HG03521 (cell line): Measurements from ENCODE around the gene PACRG.

ENCODE experiments used
- ATAC-seq: cut with Tn5 transposase; IDR thresholded peaks from one replicate; pipeline ENCODE4 v1.9.1; 2021; ENCODE audit warnings: mild to moderate bottlenecking, moderate library complexity; ENCODE audit not compliant: unreplicated experiment

The PACRG gene

DNA sequence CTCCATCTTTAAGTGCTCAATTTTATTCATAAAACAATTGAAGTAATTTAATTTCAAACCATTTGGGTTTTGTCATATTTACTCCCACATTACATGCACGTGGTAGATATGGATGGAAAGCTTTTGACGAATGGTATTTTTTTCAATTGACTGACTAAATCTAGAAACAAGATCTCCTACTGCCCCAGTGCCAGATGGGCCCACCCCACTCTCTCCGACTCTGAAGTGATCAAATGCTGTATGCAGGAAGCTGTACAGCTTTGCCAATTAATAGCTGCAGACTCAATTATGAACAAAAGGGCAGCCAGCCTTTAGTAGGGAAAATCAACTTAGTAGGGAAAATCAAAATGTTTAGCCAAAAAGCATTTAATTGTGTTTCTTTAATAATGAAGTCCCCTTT, 46.2 kb downstream of the PACRG start:
- ATAC-seq: no peak

DNA sequence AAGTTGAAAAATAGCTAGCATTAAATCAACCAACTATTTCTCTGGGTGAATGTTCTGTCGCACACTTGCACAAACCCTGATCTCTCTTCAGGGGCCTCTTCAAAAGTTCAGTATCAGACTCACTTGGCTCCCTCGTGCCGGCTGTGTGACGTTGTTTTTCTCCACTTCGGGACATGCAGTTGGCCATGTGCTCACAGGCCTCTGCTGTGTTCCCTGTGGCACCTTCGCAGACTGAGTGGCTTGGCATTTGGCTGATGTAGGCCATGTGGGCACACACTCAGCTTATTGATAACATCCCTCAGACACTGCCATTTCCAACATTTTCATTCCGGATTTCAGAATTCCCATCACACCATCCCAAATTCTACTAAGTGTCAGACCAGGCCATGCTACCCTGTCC, 49.3 kb downstream of the PACRG start:
- ATAC-seq: no peak

DNA sequence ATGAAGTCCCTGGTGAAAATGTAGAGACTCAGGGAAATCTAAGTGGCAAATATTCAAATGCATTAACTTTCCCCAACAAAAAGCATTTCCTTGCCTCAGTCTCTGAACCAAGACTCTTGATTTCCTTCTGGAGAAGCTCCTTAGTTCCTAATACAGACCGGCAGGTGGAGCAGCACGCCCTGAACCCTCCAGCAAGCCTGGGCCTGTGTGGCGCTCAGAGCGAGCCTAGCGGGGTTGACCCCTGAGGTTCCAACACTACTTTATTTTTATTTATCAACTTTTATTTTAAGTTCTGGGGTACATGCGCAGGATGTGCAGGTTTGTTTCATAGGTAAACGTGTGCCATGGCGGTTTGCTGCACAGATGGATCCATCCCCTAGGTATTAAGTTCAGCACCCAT, 50.8 kb downstream of the PACRG start:
- no peak for ATAC-seq

DNA sequence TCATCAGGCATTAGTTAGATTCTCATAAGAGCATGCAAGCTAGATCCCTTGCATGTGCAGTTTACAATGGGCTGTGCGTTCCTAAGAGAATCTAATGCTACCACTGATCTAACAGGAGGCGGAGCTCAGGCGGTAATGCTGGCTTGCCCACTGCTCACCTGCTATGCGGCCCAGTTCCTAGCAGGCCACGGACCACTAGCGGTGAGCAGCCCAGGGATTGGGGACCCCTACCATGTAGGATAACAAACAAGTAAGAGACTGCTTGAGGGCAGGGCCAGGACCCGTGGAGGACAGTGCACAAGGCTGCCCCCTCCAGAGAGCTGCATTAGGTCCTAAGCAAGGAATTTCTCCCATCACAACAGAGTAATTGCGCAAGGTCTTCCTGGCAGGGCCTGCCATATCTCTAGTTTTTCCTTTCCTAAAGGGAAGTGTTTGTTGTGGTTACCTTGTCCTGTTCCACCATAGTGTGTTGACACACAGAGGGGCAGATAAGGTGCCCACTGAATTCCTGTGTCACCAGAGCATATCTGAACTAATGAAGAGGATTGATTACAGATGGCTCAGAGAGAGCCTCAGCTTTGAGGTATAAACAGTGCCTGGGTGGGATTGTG, 58.0 kb downstream of the PACRG start:
- no peak for ATAC-seq

DNA sequence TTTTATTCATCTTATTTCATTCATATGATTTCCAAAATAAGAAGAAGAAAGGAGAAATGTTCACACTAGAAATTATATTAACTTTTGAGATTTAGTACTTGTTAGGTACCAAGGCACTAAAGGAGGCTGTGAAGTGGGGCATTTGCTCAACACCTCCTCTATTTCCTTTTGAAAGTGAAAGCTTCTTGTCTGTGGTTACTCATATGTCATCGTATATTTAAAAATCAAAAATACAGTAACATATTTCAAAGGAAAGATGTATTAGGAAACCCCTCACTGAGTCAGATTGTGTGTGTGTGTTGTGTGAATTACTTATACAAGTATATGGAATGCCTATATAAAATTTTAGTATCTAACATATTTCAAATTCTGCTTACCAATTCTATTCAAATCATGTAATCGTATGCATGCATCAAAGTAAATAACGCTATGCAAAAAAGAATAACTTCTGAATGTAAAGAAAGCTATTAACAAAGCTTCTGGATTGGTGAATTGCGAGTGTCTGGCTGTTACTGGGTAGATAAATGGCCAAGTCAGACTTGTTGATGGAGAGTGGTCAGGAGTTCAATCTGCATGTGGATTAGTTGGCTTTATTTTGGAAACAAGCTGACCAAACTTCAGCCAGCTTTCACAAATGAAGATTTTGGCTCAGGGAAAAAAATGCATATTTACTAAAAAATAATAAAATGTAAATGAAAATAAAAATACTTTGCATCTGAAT, 70.9 kb downstream of the PACRG start:
- no peak for ATAC-seq

DNA sequence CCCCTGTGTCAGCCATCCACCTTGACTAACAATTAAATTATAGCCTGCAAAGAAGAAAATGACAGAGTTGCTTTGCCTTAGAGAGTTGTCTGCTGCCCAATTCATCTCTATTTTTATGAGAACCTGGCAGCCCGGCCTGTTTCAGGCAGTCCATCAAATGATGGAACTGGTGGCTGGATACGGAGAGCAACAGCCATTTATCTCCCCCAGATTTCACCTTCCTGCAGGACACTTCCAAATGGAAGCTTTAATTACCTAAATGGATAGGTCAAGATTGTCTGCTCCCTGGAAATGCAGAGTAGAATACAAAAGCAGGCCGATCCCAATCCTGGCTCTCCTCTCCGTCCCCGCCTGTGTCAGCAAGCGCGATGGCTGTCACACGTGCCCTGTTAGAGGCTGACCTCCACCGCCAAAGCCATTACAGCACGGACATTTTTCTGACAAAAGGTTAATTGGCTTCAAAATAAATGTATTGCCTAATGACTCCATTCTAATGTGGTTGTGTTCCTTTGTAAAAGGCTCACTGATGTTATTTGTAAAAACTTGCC, 86.7 kb downstream of the PACRG start:
- ATAC-seq: no peak

DNA sequence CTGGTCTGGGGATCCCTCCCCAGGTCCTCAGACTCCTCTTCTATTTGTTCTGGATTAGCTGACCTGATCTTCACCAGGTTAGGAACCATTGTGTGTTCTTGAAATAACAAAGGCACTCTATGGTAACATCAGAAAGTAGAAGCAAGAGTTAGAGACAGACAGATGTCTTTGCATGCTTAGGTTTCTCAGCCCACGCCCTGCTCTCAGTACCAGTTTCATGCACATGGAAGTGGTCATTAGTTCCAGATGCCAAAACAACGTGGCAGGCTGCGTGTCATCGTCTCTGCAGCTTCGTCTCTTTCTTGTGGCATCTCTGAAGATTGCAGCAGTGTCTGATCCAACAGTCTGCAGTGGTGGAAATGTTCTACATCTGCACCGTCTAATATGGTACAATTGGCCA, 89.4 kb downstream of the PACRG start:
- ATAC-seq: no peak

DNA sequence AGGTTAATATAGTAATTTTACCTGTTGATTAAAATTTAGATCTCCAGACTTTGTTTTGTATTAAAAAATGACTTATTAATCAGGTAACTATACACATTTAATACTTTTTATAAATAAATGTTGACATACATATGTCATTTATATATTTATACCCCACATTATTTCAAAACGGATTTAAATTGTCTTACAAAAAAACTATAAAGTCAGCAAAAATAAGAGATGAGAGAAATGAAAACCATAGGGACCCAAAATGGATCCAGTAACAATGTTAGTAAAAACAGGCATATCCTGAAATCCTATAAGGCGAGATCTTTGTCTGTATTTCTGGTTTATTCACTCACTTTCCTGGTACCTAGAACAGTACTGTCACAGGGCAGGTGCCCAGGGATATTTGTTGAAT, 91.5 kb downstream of the PACRG start:
- no peak for ATAC-seq

DNA sequence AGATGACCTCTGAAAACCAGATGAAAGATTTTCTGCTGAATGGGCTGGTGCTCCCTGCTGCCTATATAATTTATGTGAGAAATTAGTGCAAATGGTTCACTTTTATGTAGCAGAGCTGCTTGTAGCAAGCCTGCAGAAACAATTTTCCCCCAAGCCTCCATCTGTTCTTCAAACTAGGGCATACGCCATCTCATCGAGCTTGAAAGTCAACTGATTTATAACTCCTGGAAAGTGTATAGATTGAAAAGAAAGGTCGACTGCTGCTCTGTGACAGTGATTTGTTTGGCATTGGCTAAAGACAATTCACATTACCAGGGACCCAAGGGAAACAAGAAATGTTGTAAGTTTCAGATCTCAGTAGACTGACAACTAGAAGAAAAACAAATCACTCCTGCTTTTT, 93.3 kb downstream of the PACRG start:
- no peak for ATAC-seq

DNA sequence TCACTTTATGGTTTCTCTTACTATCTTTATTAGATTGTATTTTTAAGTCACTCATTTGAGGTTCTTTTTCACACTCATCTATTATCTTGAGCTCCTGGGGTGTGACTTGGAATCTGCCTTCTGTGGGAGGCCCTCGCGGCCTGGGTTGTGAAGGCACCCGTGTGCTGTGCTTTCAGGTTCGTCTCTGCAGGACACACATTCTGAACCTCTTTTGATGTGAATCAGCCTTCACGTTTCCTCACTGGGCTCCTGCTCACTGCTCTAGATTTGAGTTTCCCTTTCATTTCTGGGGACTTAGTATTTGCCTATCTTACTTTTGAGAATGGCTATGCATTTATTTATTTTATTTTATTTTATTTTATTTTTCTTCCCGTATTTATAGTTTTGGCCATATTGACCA, 97.8 kb downstream of the PACRG start:
- ATAC-seq: no peak

DNA sequence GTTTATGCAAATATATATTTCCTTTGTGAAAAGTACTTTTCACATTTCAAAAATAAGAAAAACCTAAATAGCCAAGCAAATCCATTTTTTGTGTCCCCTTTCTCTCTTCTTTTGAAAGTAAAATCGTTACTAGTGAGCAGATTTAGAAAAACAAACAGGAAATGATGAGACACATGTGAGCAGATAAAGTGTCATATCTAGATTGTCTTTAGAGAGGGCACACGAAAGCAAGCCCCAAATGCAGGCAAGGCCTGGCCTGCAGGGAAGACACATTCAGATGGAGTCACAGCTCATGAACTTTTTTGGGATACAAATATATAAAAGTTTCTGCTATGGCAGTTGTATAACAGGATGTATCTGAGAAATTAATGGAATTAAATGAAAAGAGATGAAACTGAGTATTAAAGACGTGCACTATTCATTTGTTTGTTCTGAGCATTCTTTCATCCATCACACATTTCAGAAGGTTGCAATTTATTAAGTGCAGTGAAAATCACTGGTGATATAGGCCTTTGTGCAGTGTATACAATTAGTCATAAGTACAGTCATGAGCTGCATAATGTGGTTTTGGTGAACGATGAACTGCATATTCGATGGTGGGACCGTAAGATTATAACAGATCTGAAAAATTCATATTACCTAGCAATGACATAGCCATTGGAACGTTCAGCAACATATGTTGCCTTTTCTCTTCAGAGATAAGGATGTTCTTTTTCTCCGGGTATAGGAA, 101.4 kb downstream of the PACRG start:
- no peak for ATAC-seq

DNA sequence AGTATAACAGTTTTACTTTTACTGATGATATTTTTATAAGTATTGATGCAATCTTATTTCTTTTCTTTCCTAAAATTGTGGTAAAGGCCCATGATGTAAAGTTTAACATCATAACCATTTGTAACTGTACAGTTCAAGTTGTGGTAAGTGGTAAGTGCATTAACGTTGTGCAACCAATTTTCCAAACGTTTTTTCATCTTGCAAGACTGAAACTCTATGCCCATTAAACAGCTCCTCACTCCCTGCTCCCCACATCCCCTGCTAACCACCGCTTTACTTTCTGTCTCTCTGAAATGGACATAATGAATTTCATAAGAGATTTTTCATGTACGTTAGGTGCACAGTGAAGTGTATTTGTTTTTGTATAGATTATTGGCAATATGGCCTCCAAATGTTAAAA, 106.0 kb downstream of the PACRG start:
- ATAC-seq: no peak

DNA sequence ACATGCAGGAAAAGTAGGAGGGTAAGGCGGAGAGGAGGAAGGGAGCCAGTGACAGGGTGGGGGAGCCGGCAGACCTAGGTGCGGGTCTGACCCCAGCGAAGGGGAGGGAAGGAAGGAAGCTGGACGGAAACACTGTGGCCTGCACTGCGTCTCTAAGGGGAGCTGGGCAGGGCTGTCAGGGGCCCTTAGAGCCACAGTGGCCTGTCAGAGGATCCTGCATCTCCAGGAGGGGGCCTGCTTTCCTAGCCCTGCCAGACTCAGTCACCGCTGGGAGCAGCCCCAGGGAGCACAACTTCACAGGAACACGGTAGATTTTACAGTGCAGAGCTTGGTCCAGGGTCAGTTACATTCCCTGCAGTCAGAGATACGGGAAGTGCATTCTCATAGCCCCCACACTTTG, 118.2 kb downstream of the PACRG start:
- ATAC-seq: no peak

DNA sequence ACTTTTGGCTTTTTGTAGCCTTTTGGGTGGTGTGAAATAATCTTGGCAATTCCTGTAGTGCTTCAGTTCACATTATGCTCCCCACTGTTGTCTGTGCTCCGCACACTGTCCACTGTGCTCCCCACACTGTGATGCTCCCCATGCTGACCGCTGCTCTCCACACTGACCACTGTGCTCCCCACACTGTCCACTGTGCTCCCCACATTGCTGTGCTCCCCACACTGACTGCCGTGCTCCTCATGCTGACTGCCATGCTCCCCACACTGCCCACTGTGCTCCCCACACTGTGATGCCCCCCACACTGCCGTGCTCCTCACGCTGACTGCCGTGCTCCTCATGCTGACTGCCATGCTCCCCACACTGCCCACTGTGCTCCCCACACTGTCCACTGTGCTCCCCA, 118.9 kb downstream of the PACRG start:
- ATAC-seq: no peak

DNA sequence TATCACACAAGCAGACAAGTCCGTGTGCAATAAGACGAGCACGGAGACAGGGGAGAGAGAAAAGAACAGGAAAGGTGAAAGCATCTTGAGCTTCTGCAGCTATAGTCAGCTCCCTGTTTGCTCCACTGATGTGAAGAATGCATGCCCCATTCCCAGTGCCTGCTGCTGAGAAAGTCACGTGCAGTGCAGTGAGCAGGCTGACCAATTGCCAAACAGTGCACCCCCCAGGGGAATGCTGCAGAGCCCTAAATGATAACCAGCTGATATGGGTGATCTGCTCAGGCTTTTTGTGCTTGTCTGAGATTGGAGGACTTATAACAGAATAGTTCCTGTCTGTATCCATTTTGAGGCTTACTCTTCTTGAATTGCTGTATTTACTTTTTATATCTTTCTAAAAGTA, 121.5 kb downstream of the PACRG start:
- ATAC-seq: no peak

DNA sequence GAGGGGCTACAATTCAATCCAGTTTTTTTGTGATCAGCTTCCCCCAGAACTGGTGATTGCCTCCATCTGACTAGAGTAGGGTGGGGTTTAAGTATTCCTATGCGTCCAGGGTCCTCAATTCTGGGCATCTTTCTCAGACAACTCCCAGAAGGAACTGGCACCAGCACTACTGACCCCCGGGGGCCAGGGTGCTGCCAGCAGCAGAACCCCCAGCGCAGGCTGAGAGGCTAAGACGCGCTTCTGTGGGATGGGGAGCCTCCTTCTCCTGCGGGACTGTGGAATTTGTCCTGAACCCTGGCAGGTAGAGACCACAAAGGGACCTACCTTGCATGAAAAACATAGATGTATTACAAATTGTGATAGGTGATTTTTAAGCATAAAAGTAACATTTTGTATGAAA, 124.4 kb downstream of the PACRG start:
- no peak for ATAC-seq

DNA sequence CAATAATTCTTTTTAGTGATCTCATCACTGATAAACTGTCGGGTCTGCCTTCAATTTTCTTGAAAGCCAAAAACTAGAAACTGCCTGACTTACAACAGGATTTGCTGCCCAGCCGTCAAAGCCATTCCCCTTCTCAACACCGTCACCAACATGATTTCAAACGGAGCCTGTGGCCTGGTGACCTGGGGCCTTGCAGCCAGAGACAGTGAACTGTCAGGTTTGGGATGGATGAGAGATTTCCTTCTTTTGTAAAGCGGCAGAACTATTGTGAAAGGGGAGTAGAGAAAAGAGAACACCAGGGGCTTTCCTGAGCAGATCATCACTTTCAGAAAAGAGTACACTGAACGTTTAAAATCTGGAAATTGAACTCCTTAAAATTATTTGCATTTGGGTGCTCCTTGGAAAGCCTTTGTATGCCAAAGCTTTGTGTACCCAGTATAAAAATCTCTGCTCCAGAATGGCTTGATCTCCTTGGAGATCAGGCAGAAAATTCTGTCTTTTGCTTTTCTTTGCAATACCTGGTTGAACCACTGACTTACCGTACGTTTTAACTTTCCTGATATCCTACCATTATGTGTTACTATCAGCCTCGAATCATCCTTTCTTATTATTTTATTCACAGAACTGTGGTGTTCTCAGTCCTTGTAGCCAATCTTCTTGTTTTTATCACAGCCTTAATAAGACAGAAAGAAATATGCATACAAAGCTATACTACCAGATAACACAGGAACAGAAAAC, 125.2 kb downstream of the PACRG start:
- ATAC-seq: no peak

DNA sequence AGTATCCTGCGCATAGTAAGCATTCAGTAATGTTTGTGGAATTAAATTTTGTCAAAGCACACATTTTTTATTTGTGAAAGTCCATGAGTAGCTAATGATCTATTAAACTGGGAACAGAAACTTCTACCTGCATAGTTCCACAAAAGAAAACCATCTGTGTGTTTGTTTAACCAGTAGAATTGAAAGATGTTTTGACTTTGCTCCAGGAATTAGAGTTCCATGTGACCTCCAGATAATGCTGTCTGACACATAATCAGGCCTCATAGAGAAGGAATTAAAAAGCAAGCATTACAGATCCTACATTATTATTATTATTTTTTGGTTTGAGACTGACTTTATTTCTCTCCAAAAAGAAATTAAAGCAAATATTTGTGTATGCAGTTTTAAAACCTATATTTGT, 126.5 kb downstream of the PACRG start:
- ATAC-seq: no peak

DNA sequence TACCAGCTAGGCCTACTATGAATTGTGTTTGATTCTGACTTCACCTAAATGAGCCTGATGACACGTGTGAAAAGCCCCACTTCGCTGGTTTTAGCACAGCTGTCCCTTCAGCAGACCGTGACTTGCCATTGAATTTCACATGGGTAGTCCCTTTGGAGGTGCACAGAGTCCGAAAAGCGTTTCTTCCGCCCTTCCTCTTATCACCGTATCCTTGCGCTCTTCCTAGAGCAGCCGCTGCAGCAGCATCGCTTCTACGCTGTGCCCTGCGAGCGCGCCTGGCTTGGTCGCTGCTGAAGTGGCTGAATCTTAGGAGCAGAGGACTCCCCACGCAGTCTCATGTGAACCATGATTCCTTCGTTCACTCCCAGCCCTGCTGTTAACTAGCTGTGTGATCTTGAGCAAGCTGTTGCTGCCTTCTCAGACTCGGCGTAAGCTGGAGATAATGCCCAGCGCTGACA, 127.0 kb downstream of the PACRG start:
- ATAC-seq: no peak

DNA sequence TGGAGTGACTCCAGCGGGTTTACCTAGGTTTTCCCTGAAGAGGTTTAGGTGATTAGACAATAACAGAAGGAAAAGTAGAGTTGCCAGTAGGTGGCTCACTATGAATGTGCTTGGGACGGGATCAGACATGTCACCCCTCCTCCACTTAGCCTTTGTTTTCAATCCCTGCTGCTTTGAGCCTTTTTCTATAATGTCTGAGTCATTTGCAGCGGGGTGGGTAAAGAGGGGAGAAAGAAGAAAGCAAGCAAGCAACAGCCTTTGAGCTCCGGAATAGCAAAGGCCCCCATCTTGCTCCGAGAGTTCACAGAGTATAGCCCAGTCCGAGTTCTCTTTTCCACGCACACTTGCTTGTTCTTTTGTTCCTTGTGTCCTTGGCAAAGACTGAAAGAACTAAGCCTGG, 129.1 kb downstream of the PACRG start:
- ATAC-seq: no peak

DNA sequence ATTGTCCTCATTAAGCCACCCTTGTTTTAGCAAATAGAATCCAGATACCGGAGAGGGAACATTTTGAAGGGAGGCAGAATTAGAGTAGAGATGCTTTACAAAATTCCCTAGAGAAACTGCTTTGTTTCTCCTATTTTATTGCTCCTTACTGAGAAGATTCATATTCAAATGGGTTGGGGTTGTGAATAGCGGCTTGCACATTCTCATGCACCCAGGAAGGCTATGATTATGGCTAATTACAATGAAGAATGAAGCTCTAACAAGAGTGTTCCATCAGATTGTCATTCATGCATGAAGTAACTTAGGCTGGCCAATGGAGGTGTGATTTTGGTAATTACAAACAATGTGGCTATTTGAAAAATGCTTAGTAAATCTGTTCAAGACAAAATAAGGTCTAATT, 129.6 kb downstream of the PACRG start:
- ATAC-seq: no peak
